Gastroesophageal sphincter (tissue), 4 donors: ENCODE results near the gene CAPN10. TPM values are rescaled to one million over a fixed set of nuclear protein-coding genes. Genes with fewer than 3 reads are reported as not detected.

Experiments
- ATAC-seq: fragments of 150-250 bp; one replicate; pipeline ENCODE4 v1.9.1; 2016; ENCODE audit warnings: mild to moderate bottlenecking, moderate library complexity
- H3K27ac ChIP-seq, 4 donors: fragments of 200-600 bp; sonication (generic) in 3 of 4; 1 replicate in 3 of 4; 2 replicates in 1 of 4; pipeline ENCODE4 v1.5.1; 2016 to 2019
- H3K27me3 ChIP-seq: fragments of 200-600 bp; sonication (generic); one replicate; pipeline ENCODE4 v1.5.1; 2019
- H3K36me3 ChIP-seq, 2 donors: fragments of 200-600 bp; sonication (generic); one replicate each; pipeline ENCODE4 v1.5.1; 2019; ENCODE audit warnings: control low read depth in 1 of 2
- H3K4me1 ChIP-seq, 3 donors: fragments of 200-600 bp; sonication (generic); 1 replicate in 2 of 3; 2 replicates in 1 of 3; pipeline ENCODE4 v1.5.1; 2016 to 2019; ENCODE audit warnings: control low read depth in 2 of 3
- H3K4me3 ChIP-seq, 2 donors: fragments of 200-600 bp; sonication (generic); one replicate each; pipeline ENCODE4 v1.5.1; 2019; ENCODE audit warnings: mild to moderate bottlenecking in 1 of 2, moderate library complexity in 1 of 2
- H3K9me3 ChIP-seq, 3 donors: fragments of 200-600 bp; sonication (generic); one replicate each; pipeline ENCODE4 v1.5.1; 2017 to 2019; ENCODE audit warnings: control low read depth in 2 of 3
- EP300 ChIP-seq: sonication (generic); formaldehyde crosslinking; IDR thresholded peaks from one replicate; pipeline ENCODE4 v1.6.1; 2017; ENCODE audit warnings: antibody characterized with exemption, mild to moderate bottlenecking
- POLR2A ChIP-seq, 2 donors: fragments of 450-650 bp; IDR thresholded peaks; one replicate each; pipeline ENCODE4 v1.6.1; 2017; ENCODE audit warnings: antibody characterized with exemption in 2 of 2, mild to moderate bottlenecking in 2 of 2, moderate library complexity in 1 of 2
- POLR2AphosphoS5 ChIP-seq: sonication (generic); formaldehyde crosslinking; IDR thresholded peaks from one replicate; pipeline ENCODE4 v1.6.1; 2017; ENCODE audit warnings: antibody characterized with exemption
- WGBS, 2 donors: methylation state at CpG; one replicate each; pipeline ENCODE4 v1.1.5; 2018; ENCODE audit warnings: low coverage in 1 of 2; 5-methylcytosine and 5-hydroxymethylcytosine counted together
- total RNA-seq, 4 donors: library from RNA; depleted of rRNA; stranded (reverse); fragments of >200 nt; gene quantifications; one replicate each; pipeline ENCODE4 v1.1.0, GENCODE V29; 2016
- TF ChIP-seq, protein P1 (sequence below), 4 experiments: fragments of 200-600 bp in 2 of 4; fragments of 450-650 bp in 2 of 4; sonication (generic) in 1 of 4; IDR thresholded peaks; one replicate each; pipeline ENCODE4 v1.5.1; 2017 to 2019; ENCODE audit warnings: antibody characterized with exemption in 4 of 4, mild to moderate bottlenecking in 2 of 4, moderate library complexity in 2 of 4

The CAPN10 gene
- total RNA-seq, 4 donors from 2014 or later = 19.2 to 34.7 (median 23.2) TPM

GRCh38 chr2:240579071-240579762 lies 7.3 kb upstream of the CAPN10 start:
- Histone ChIP-seq H3K4me3 (no peak overlapping the region), H3K27me3 (no peaks in the 10 kb centered on the region), H3K9me3 (no peaks in the 10 kb centered on the region), H3K27ac (peak overlapping the region in 3 of 4 donors; percentile 59 to 66 (median 62)), H3K36me3 (peaks cover 0 to 58% of the 10 kb centered on the region in 2 donors), H3K4me1 (peaks cover 0 to 40% (median 5%) of the 10 kb centered on the region in 3 donors)
- WGBS, 2 donors = 100% methylated on average over 4 of the region's 12 CpGs; no CpG with 5 or more reads in 1 of the 2 donors
- no peak for TF ChIP-seq EP300
- TF ChIP-seq POLR2AphosphoS5 = no peak
- TF ChIP-seq POLR2A (IDR thresholded peaks at IDR 0.05) = no peak
- no peak for ATAC-seq

GRCh38 chr2:240579771-240580614 lies 6.5 kb upstream of the CAPN10 start:
- Histone ChIP-seq H3K36me3 (peaks cover 0 to 50% of the 10 kb centered on the region in 2 donors), H3K27ac (peak overlapping the region in 3 of 4 donors; percentile 59 to 66 (median 62)), H3K9me3 (no peaks in the 10 kb centered on the region), H3K4me3 (no peak overlapping the region), H3K27me3 (no peaks in the 10 kb centered on the region), H3K4me1 (peaks cover 0 to 47% (median 13%) of the 10 kb centered on the region in 3 donors)
- ATAC-seq = peak; percentile 92
- TF ChIP-seq EP300 (no peak), POLR2A (IDR thresholded peaks at IDR 0.05) (no peak), POLR2AphosphoS5 (peak; percentile 58)
- TF ChIP-seq, protein P1, sequence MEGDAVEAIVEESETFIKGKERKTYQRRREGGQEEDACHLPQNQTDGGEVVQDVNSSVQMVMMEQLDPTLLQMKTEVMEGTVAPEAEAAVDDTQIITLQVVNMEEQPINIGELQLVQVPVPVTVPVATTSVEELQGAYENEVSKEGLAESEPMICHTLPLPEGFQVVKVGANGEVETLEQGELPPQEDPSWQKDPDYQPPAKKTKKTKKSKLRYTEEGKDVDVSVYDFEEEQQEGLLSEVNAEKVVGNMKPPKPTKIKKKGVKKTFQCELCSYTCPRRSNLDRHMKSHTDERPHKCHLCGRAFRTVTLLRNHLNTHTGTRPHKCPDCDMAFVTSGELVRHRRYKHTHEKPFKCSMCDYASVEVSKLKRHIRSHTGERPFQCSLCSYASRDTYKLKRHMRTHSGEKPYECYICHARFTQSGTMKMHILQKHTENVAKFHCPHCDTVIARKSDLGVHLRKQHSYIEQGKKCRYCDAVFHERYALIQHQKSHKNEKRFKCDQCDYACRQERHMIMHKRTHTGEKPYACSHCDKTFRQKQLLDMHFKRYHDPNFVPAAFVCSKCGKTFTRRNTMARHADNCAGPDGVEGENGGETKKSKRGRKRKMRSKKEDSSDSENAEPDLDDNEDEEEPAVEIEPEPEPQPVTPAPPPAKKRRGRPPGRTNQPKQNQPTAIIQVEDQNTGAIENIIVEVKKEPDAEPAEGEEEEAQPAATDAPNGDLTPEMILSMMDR (IDR thresholded peaks at IDR 0.05) = peak in 1 of 4 experiments; percentile 6
- whole genome bisulfite sequencing, 2 donors = 32 to 56% methylated on average over 6 to 15 of the region's 27 CpGs

- H3K27me3 ChIP-seq = no peaks in the 10 kb centered on the region
- no peak overlapping the region for H3K27ac ChIP-seq
- peaks cover 0 to 56% (median 20%) of the 10 kb centered on the region in 3 donors for H3K4me1 ChIP-seq
- TF ChIP-seq EP300 (no peak), POLR2AphosphoS5 (no peak), POLR2A (IDR thresholded peaks at IDR 0.05) (no peak)
- TF ChIP-seq, protein P1 (IDR thresholded peaks at IDR 0.05) = no peak
- no peaks in the 10 kb centered on the region for H3K9me3 ChIP-seq
- no peak overlapping the region for H3K4me3 ChIP-seq
- H3K36me3 ChIP-seq = peaks cover 0 to 32% of the 10 kb centered on the region in 2 donors
- ATAC-seq = no peak
- WGBS, 2 donors = 89 to 100% methylated on average over 1 to 3 of the region's 5 CpGs
These were observed 4.7 kb upstream of the CAPN10 start for GRCh38 chr2:240581811-240582210.

DNA sequence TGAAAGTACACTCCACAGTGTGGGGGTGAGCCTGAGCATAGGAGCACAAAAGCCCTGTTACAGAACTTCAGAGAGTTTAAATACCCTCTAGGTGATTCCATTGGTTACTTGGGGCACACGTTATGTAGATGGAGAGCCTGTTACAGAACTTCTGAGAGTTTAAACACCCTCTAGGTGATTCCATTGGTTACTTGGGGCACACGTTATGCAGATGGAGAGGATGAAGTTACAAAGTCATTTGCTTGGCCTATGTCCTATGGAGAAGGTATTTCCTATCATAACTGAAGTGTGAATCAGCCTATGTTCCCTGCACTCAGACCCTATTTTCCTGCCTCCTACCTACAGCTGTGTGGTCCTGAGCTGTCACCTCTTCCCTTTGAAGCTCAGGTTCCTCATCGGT lies 3.8 kb upstream of the CAPN10 start:
- TF ChIP-seq POLR2A (IDR thresholded peaks at IDR 0.05) = no peak
- no peak for TF ChIP-seq POLR2AphosphoS5
- TF ChIP-seq, protein P1 (IDR thresholded peaks at IDR 0.05) = no peak
- TF ChIP-seq EP300 = no peak
- no peak for ATAC-seq
- H3K4me1 ChIP-seq = peaks cover 0 to 64% (median 24%) of the 10 kb centered on the region in 3 donors

DNA sequence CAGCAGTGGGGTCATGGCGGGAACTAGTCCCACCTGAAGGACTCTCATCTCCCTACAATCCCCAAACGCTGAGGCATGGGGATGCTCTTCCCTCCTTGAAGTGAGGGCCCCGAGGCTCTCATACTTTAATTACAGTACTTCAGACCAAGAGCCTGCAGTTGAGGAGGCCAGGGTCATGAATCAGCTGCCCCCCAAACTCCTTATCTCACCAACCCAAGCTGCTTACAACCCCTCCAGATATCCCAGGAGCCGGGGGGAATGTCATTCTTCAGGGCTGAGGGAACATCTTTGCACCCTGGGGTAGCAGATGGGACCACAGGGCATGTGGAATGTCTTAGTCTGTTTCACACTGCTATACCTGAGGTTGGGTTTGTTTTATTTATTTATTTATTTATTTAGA lies 2.8 kb upstream of the CAPN10 start:
- Histone ChIP-seq H3K36me3 (peaks cover 0 to 12% of the 10 kb centered on the region in 2 donors), H3K27ac (no peak overlapping the region), H3K4me1 (peaks cover 0 to 73% (median 33%) of the 10 kb centered on the region in 3 donors), H3K4me3 (no peak overlapping the region), H3K27me3 (no peaks in the 10 kb centered on the region), H3K9me3 (no peaks in the 10 kb centered on the region)
- 80% methylated on average over 1 to 3 of the region's 4 CpGs for WGBS, 2 donors
- ATAC-seq = no peak
- TF ChIP-seq POLR2A (IDR thresholded peaks at IDR 0.05) (no peak), POLR2AphosphoS5 (no peak), EP300 (no peak)
- TF ChIP-seq, protein P1 (IDR thresholded peaks at IDR 0.05) = no peak

More for the DNA sequence above, 3.8 kb upstream of the CAPN10 start:
- H3K4me3 ChIP-seq = no peak overlapping the region
- H3K9me3 ChIP-seq = no peaks in the 10 kb centered on the region
- no peaks in the 10 kb centered on the region for H3K27me3 ChIP-seq
- no peak overlapping the region for H3K27ac ChIP-seq
- H3K36me3 ChIP-seq = peaks cover 0 to 22% of the 10 kb centered on the region in 2 donors
- 72 to 75% methylated on average over 2 to 3 of the region's 3 CpGs for WGBS, 2 donors
